Measurements from ENCODE around the gene INHBE. TPM values are rescaled to one million over a fixed set of nuclear protein-coding genes. Genes with fewer than 3 reads are reported as not detected.

The INHBE gene
- total RNA-seq, 2 donors from 2014 or later = not detected

DNA sequence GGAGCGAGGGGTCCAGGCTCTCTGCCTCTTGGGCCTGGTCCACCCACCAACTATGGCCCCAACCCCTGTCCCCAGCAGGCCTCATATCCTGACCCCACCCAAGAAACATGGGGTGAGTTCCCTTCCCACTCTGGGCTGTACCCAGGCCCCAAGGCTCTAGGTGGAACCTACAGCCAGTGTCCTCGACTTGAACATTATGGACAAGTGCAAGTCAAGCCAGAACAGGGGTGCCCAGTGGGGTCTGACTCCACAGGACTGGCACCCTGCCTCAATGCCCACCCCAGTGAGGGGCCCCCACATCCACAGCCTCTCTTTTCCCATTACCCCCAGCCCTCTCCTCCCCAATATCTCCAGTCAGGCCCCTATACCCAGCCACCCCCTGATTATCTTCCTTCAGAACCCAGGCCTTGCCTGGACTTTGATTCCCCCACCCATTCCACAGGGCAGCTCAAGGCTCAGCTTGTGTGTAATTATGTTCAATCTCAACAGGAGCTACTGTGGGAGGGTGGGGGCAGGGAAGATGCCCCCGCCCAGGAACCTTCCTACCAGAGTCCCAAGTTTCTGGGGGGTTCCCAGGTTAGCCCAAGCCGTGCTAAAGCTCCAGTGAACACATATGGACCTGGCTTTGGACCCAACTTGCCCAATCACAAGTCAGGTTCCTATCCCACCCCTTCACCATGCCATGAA, 16.0 kb downstream of the INHBE start:
- no peak for ATAC-seq
- intact Hi-C loops (cut with DNase I) = no loop called here
- DNase-seq = no peak

GRCh38 chr12:57471661-57472060, 16.6 kb downstream of the INHBE start:
- intact Hi-C loops (cut with DNase I) = no loop called here
- ATAC-seq = no peak
- no peak for DNase-seq

- ATAC-seq (no peak), DNase-seq (no peak)
- intact Hi-C loops (cut with DNase I) = no loop called here
Measured at GRCh38 chr12:57472391-57472790, 17.3 kb downstream of the INHBE start.

GRCh38 chr12:57473392-57473791, 18.3 kb downstream of the INHBE start:
- DNase-seq = no peak
- intact Hi-C loops (cut with DNase I) = no loop called here
- ATAC-seq = no peak

DNA sequence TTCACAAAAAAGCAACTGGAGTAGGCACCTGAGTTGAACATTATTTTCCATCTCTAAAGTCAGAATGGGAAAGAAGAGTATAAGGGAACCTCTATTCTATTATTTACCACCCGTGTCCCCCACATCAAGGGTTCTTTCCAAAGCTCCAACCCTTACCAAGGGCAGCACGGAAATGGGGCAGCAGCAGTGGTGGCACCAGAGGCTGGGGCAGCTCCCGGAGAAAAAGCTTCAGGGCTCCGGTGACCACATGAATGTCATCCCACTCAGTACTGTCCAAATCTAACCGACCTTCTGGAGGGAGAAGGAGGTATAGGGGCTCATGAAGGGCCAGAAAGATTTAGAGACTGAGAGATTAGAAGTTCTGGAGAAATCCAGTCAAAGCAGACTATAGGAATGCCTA, 18.8 kb downstream of the INHBE start:
- no peak for DNase-seq
- intact Hi-C loops (cut with DNase I) = no loop called here
- no peak for ATAC-seq

GRCh38 chr12:57474430-57474829, 19.3 kb downstream of the INHBE start:
- DNase-seq (no peak), ATAC-seq (no peak)
- intact Hi-C loops (cut with DNase I) = no loop called here

GRCh38 chr12:57474862-57475261, 19.8 kb downstream of the INHBE start:
- intact Hi-C loops (cut with DNase I) = no loop called here
- DNase-seq (no peak), ATAC-seq (no peak)

DNA sequence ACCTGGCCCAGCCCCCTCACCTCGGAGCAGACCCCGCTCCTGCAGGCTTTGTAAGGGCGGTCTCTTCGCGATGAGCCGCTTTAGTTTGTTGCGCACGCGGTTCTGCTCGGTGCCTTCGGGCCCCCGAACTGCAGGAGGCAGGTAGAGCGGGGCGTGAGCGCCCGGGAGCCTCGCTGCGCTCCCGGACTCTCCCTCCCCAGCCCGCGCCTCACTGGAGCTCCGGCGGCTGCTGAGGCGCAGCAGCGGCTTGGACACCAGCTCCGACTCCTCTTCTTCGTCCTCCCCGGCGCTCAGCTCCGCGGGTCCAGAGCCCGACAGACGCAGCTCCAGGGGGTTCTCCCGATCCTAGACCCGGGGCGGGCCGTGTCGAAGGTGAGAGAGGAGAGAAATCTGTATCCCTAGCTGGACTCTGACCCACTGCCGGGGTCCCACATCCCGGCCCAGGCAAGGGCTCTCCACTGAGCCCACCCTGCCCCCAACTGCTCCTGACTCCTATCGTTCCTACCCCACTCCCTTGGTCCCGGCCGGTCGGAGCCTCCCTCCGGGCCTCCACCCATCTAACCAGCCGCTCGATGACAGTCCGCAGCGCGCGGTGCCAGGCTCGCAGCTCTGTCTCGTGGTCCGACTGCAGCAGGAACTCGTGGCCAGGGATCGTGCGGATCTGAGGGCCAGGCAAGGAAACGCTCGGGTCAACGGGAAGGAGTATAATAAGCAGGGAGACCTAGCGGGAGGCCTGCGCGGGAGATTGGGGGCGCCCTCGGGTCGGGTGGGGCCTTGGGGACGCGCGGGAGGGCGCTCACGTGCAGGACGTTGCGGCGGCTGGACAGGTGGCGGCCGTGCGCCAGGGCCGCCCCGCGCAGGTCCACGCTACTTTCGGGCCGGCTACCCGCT, 20.4 kb downstream of the INHBE start:
- ATAC-seq = peak; percentile 40 to 42
- intact Hi-C loops (cut with DNase I) = no loop called here

GRCh38 chr12:57476162-57476992, 21.3 kb downstream of the INHBE start:
- ATAC-seq (peak; percentile 4 to 13), DNase-seq (no peak)
- intact Hi-C loops (cut with DNase I) = no loop called here

More for the DNA sequence above, 20.4 kb downstream of the INHBE start:
- peak; percentile 48 for DNase-seq

DNA sequence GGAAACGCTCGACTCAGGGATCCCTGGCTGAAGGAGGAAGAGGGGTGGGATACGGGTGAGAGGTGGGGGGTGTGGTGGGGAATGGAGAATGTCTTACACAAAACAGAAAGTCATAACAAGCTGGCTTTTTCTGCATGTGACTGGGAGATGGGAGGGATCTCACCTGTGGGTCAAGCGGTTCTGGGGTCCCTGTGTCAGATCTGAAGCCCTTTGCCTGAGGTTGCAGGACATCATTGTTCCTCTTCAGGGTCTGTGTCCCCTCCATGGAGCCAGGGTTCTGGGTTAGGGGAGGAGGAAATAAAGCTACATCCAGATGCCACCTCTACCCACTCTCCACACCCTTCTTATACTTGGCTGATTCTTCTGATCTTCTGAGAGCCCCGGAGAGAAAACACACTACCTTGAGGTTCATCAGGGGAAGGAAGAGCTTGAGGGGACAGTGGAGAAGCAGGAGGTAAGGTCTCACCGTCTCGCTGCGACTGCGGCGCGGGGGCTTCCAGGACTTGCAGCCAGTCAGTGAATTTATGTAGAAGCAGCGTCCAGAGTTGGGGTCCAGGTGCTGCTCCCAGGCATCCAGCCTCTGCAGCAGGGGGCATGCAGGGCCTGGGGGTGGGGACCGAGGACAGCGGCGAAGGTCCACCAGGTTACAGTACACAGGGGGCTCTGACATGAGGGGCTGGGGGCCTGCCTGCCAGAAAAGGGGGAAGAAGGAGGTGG, 22.0 kb downstream of the INHBE start:
- intact Hi-C loops (cut with DNase I) = no loop called here
- no peak for DNase-seq
- no peak for ATAC-seq

DNA sequence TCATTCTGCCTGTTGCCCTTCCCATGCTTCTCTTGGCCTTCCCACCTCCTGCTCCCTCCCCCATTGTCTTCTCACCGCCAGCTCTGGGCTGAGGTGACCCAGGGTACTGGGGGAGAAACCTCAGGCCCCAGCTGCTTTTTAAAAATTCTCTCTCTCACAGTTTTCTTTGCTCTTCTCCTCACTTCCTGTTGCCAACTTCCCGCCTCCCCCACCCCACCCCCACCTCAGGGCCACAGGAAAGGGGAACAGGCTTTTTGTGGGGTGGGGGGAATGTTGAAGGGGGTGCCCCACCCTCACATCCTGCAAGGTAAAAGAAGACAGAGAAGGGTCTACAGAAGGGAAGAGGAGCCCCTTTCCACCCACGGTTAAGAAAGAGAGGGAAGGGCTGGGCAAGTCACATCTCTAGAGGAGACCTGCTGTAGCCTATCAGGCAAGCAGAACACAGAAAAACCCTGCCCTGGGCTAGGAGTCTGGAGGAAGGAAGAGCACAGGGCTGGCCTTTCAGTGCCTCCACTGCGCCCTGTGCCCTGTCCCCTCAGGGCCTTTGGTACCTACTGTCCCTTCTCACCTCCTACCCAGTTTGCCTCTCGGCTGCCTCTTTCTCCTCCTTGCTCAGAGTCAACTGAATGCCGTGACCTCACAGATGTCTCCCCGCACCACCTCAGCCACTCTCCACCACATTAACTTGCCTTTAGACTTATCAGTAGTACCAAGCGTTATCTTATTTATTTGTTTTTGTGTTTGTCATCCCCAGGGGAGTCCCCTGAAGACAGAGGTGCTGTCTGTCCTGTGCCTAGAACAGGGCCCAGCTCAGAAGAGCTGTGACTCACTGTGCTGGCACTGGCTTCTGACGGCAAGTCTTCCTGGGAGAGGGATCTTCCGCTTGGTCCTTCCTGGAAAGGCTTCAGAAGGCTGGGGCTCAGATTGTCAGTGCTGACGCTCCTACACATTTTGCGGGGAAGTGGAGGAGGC, 22.9 kb downstream of the INHBE start:
- DNase-seq = no peak
- intact Hi-C loops (cut with DNase I) = no loop called here
- ATAC-seq = peak; percentile 16 to 56

DNA sequence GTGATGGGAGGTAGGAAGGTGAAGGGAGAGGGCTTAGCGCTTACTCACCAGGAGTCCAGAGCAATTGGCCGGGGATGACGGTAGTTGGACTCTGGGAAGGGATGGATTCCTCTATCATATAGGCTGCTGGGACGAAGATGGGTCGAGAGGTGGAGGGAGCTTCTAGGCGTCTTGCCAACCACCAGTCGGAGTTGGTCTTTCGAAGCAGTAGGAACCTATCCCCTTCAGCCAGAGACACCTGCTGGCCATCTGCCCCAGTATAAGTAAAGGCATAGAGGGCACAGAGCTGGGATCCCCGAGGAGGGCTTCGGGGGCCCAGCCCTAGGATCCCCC, 23.9 kb downstream of the INHBE start:
- intact Hi-C loops (cut with DNase I) = no loop called here

GRCh38 chr12:57479376-57480115, 24.4 kb downstream of the INHBE start, which contains the start of gene ARHGAP9:
TSS of gene ARHGAP9 (minus strand) at chr12:57479866. CDS start at chr12:57479406, 460 bp downstream.
- intact Hi-C loops (cut with DNase I) = no loop called here

More for the DNA sequence above, 23.9 kb downstream of the INHBE start:
- ATAC-seq (no peak), DNase-seq (no peak)

GRCh38 chr12:57481671-57482070, 26.6 kb downstream of the INHBE start:
- intact Hi-C loops (cut with DNase I) = no loop called here
- no peak for DNase-seq
- no peak for ATAC-seq

More at GRCh38 chr12:57479376-57480115, 24.4 kb downstream of the INHBE start, which contains the start of gene ARHGAP9:
- DNase-seq (no peak), ATAC-seq (peak in 1 of 2 donors; percentile 31)

DNA sequence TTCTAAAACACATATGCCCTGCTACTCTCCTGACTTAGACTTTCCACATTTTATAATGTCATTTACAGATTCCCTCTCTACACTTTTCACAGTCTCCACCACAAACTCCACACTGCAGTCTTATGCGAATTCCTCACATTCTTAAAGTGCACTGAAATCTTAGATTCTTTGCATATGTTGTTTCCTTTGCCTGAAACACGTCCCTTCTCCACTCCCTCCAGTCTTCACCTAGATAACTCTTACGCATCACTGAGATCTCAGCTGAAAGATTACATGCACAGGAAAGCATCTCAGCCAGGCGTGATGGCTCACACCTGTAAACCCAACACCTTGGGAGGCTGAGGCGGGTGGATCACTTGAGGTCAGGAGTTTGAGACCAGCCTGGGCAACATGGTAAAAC, 28.4 kb downstream of the INHBE start:
- ATAC-seq = no peak
- no peak for DNase-seq
- intact Hi-C loops (cut with DNase I) = no loop called here

GRCh38 chr12:57485695-57486094, 30.6 kb downstream of the INHBE start:
- ATAC-seq (no peak), DNase-seq (no peak)
- intact Hi-C loops (cut with DNase I) = no loop called here

GRCh38 chr12:57487055-57487596, 32.0 kb downstream of the INHBE start:
- intact Hi-C loops (cut with DNase I) = no loop called here
- no peak for ATAC-seq
- DNase-seq = no peak
